SJSA1 (cell line): ENCODE results near the gene CCSER1. TPM values are rescaled to one million over a fixed set of nuclear protein-coding genes. Genes with fewer than 3 reads are reported as not detected.

Experiments
- DNase-seq, 2 experiments: peaks; one replicate each; pipeline ENCODE4 v3.0.0-alpha.2; 2015 to 2020; ENCODE audit warnings: low spot score in 2 of 2, low read depth in 1 of 2
- H3K27ac ChIP-seq: fragments of 250-450 bp; sonication (Bioruptor Pico); 2 replicates; pipeline ENCODE4 v1.5.1; 2020; ENCODE audit warnings: mild to moderate bottlenecking, moderate library complexity
- H3K27me3 ChIP-seq: fragments of 250-450 bp; sonication (Bioruptor Pico); replicated peaks from 2 replicates; pipeline ENCODE4 v1.5.1; 2020; ENCODE audit warnings: mild to moderate bottlenecking, moderate library complexity
- H3K36me3 ChIP-seq: fragments of 250-450 bp; sonication (Bioruptor Pico); 2 replicates; pipeline ENCODE4 v1.5.1; 2020; ENCODE audit warnings: mild to moderate bottlenecking
- H3K4me1 ChIP-seq: fragments of 250-450 bp; sonication (Bioruptor Pico); replicated peaks from 2 replicates; pipeline ENCODE4 v1.6.1; 2021; ENCODE audit warnings: mild to moderate bottlenecking
- H3K4me3 ChIP-seq: fragments of 250-450 bp; sonication (Bioruptor Pico); 2 replicates; pipeline ENCODE4 v1.5.1; 2020; ENCODE audit warnings: mild to moderate bottlenecking
- H3K9me3 ChIP-seq: fragments of 250-450 bp; sonication (Bioruptor Pico); replicated peaks from 2 replicates; pipeline ENCODE4 v1.5.1; 2020; ENCODE audit warnings: mild to moderate bottlenecking
- total RNA-seq: library from RNA; depleted of rRNA; stranded (reverse); fragments of >200 nt; shearing (Covaris generic); gene quantifications from 2 replicates; pipeline ENCODE4 v1.2.3, GENCODE V29; 2014

The CCSER1 gene
- total RNA-seq, 1 experiment from 2014 or later = not detected

DNA sequence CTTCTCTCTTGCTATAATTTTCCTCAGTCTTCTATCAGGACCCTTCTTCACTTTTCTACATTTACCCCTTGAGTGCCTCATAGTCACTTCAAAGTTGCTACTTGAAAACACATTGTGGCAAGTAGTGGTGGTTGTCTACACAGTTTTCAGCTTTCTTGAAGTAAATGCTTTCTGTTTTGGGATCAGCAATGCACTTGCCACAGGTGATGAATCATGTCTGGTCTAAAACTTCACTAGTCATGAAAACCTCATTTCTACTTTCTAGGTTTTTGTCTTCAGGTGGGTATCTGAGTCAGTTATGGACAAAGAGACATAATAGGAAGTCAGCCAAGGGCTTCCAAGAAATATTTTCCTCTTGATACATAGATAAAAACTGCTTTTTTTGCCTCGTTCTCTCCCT, 359.2 kb downstream of the CCSER1 start:
- Histone ChIP-seq H3K36me3 (no peaks in the 10 kb centered on the region), H3K27me3 (no peaks in the 10 kb centered on the region), H3K9me3 (no peaks in the 10 kb centered on the region), H3K4me1 (no peaks in the 10 kb centered on the region), H3K27ac (no peak overlapping the region), H3K4me3 (no peak overlapping the region)
- no peak for DNase-seq

- H3K4me3 ChIP-seq = no peak overlapping the region
- H3K27me3 ChIP-seq = no peaks in the 10 kb centered on the region
- no peak overlapping the region for H3K27ac ChIP-seq
- DNase-seq = no peak
- H3K4me1 ChIP-seq = no peaks in the 10 kb centered on the region
- H3K36me3 ChIP-seq = no peaks in the 10 kb centered on the region
- H3K9me3 ChIP-seq = no peaks in the 10 kb centered on the region
Measured at GRCh38 chr4:90495211-90495610, 368.0 kb downstream of the CCSER1 start.

DNA sequence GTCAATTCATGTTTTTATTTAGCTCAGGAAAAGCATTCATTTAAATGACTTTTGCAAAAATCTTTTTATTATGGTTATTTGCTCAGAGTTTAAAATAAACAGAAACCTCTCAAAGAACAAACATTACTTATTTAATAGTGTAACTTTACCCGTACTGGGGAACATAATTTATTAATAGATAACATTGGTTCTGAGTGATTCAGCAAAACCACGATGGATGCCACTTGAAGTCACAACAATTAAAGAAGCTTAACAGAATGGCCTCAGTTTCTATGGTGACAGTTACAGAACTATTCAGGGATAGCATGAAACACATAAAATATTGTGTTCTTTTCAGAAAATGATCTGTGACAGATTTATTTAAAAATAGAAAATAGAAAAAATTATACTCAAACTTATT, 368.7 kb downstream of the CCSER1 start:
- DNase-seq = no peak

DNA sequence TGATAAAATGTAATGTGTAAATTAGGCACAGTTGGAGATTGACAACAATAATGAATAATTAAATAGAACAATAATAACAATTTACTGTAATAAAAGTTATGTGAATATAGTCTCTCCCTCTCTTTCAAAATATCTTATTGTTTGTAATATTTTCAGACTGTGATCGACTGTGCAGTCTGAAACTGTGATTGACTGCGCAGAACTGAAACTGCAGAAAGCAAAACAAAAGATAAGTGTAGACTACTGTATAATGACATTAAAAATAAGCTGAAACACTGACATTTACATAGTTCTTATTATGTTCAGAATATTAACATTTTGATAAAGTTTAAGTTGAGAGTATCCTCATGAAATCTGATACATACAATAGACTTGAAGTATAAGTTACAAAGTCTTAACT, 371.0 kb downstream of the CCSER1 start:
- no peak for DNase-seq
- Histone ChIP-seq H3K27ac (no peak overlapping the region), H3K4me1 (no peaks in the 10 kb centered on the region)

More for the DNA sequence above, 368.7 kb downstream of the CCSER1 start:
- Histone ChIP-seq H3K36me3 (no peaks in the 10 kb centered on the region), H3K4me1 (no peaks in the 10 kb centered on the region), H3K27ac (no peak overlapping the region), H3K27me3 (no peaks in the 10 kb centered on the region), H3K9me3 (no peaks in the 10 kb centered on the region), H3K4me3 (no peak overlapping the region)

GRCh38 chr4:90503677-90504076, 376.5 kb downstream of the CCSER1 start:
- no peak for DNase-seq
- H3K4me1 ChIP-seq = no peaks in the 10 kb centered on the region

More for the DNA sequence above, 371.0 kb downstream of the CCSER1 start:
- H3K9me3 ChIP-seq = peaks cover 3% of the 10 kb centered on the region; the same call in 1 of the 2 replicates
- no peaks in the 10 kb centered on the region for H3K27me3 ChIP-seq
- H3K36me3 ChIP-seq = no peaks in the 10 kb centered on the region
- no peak overlapping the region for H3K4me3 ChIP-seq

GRCh38 chr4:90515191-90515590, 388.0 kb downstream of the CCSER1 start:
- Histone ChIP-seq H3K4me3 (no peak overlapping the region), H3K27me3 (no peaks in the 10 kb centered on the region), H3K4me1 (no peaks in the 10 kb centered on the region), H3K36me3 (no peaks in the 10 kb centered on the region), H3K27ac (no peak overlapping the region), H3K9me3 (no peaks in the 10 kb centered on the region)
- DNase-seq = no peak

More at GRCh38 chr4:90503677-90504076, 376.5 kb downstream of the CCSER1 start:
- Histone ChIP-seq H3K36me3 (no peaks in the 10 kb centered on the region), H3K4me3 (no peak overlapping the region), H3K9me3 (peaks cover 9% of the 10 kb centered on the region; the same call in 1 of the 2 replicates), H3K27ac (no peak overlapping the region), H3K27me3 (no peaks in the 10 kb centered on the region)

DNA sequence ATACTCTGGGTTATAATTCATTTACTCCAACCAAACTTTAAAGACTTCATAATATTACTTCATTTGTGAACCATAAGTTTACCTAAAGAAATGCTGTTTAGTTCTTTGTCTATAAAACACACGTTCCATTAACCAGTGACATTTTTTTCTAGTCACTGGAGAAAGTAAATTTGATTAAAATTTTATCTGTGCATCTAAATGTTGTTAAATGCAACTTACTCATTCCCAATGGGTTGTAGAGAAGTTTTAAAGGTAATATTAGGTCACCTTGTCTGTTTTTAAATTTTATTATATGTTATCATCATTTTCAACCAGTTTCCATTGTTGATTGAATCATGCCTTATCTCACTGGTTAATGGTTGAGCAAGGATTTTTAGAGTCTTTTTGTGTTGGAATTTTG, 401.4 kb downstream of the CCSER1 start:
- no peak for DNase-seq
- H3K27ac ChIP-seq = no peak overlapping the region
- H3K36me3 ChIP-seq = no peaks in the 10 kb centered on the region
- no peaks in the 10 kb centered on the region for H3K27me3 ChIP-seq
- H3K4me1 ChIP-seq = no peaks in the 10 kb centered on the region
- H3K9me3 ChIP-seq = no peaks in the 10 kb centered on the region
- H3K4me3 ChIP-seq = no peak overlapping the region

- Histone ChIP-seq H3K4me1 (no peaks in the 10 kb centered on the region; the same call in 1 of the 2 replicates), H3K9me3 (no peaks in the 10 kb centered on the region), H3K27me3 (no peaks in the 10 kb centered on the region), H3K27ac (no peak overlapping the region), H3K36me3 (no peaks in the 10 kb centered on the region), H3K4me3 (no peak overlapping the region)
- no peak for DNase-seq
Measured at GRCh38 chr4:90536408-90536807, 409.2 kb downstream of the CCSER1 start.

- Histone ChIP-seq H3K9me3 (no peaks in the 10 kb centered on the region), H3K4me1 (no peaks in the 10 kb centered on the region; the same call in 1 of the 2 replicates), H3K4me3 (no peak overlapping the region), H3K36me3 (no peaks in the 10 kb centered on the region), H3K27me3 (no peaks in the 10 kb centered on the region), H3K27ac (no peak overlapping the region)
- peak in 1 of 2 experiments; percentile 3 for DNase-seq
Measured at GRCh38 chr4:90537491-90537890, 410.3 kb downstream of the CCSER1 start.

- Histone ChIP-seq H3K9me3 (no peaks in the 10 kb centered on the region), H3K27me3 (no peaks in the 10 kb centered on the region), H3K4me1 (no peaks in the 10 kb centered on the region; the same call in 1 of the 2 replicates), H3K27ac (no peak overlapping the region), H3K36me3 (no peaks in the 10 kb centered on the region), H3K4me3 (no peak overlapping the region)
- no peak for DNase-seq
Measured at GRCh38 chr4:90540536-90540935, 413.3 kb downstream of the CCSER1 start.

DNA sequence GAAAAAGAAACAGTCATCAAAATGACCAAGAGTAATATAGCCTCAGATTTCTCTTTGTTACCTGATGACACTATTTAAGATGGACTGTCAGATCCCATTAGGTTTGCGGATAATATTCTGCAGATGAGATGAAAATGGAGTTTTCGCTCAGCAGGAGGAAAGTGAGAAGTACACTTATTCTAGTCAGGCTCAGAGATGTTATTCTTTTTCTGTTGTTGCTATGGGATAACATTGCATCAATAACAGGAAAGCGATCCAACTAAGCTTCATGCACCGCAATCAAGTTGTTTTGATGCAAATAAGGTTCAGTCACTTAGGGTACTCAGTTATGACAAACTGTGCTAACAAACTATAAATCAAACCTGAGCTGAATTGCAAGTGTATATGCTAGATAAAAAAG, 415.0 kb downstream of the CCSER1 start:
- Histone ChIP-seq H3K9me3 (no peaks in the 10 kb centered on the region), H3K4me1 (no peaks in the 10 kb centered on the region; the same call in 1 of the 2 replicates), H3K4me3 (no peak overlapping the region), H3K27ac (no peak overlapping the region), H3K27me3 (no peaks in the 10 kb centered on the region), H3K36me3 (no peaks in the 10 kb centered on the region)
- no peak for DNase-seq

- Histone ChIP-seq H3K9me3 (no peaks in the 10 kb centered on the region), H3K4me3 (no peak overlapping the region), H3K4me1 (no peaks in the 10 kb centered on the region), H3K27ac (no peak overlapping the region), H3K27me3 (no peaks in the 10 kb centered on the region), H3K36me3 (no peaks in the 10 kb centered on the region)
- no peak for DNase-seq
Measured at GRCh38 chr4:90543419-90544170, 416.4 kb downstream of the CCSER1 start.

GRCh38 chr4:90544532-90545045, 417.4 kb downstream of the CCSER1 start:
- H3K4me3 ChIP-seq = no peak overlapping the region
- H3K27ac ChIP-seq = no peak overlapping the region
- H3K27me3 ChIP-seq = no peaks in the 10 kb centered on the region
- no peaks in the 10 kb centered on the region for H3K4me1 ChIP-seq
- H3K9me3 ChIP-seq = no peaks in the 10 kb centered on the region
- no peaks in the 10 kb centered on the region for H3K36me3 ChIP-seq
- DNase-seq = no peak

DNA sequence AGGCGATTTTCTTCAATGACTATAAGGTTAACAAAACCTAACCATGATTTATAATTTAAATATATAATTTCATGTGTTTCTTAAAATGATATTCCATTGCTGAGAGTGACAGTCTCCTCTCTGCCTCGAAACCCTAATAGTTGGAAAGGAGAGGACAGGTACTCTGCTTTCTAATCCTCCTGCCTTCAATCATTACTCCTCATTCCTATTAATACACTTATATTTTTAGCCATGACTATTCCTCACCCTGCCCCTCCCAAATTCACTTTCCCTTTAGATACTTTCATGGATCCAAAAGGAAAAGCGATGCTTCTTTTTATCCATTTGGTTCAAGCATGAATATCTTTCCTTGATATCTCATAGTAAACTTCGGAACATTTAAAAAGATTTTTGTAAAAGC, 418.2 kb downstream of the CCSER1 start:
- Histone ChIP-seq H3K9me3 (no peaks in the 10 kb centered on the region), H3K36me3 (no peaks in the 10 kb centered on the region), H3K4me3 (no peak overlapping the region), H3K27ac (no peak overlapping the region), H3K27me3 (no peaks in the 10 kb centered on the region), H3K4me1 (no peaks in the 10 kb centered on the region)
- DNase-seq = no peak
